Neural crest cell (in vitro differentiated cells): Measurements from ENCODE around the gene CLSTN1. TPM values are rescaled to one million over a fixed set of nuclear protein-coding genes. Genes with fewer than 3 reads are reported as not detected.

Experiments used
- DNase-seq: peaks from one replicate; pipeline ENCODE4 v3.0.0; 2021; ENCODE audit warnings: low read depth, mixed read lengths, low spot score
- H3K27ac Mint-ChIP-seq: one replicate; pipeline ENCODE4 v1.8.0; 2021; ENCODE audit warnings: mild to moderate bottlenecking, mixed read lengths; ENCODE audit not compliant: unreplicated experiment
- H3K27me3 Mint-ChIP-seq: 2 replicates; pipeline ENCODE4 v1.8.0; 2021; ENCODE audit warnings: low read depth, mild to moderate bottlenecking, mixed read lengths
- H3K36me3 Mint-ChIP-seq: 2 replicates; pipeline ENCODE4 v1.8.0; 2021; ENCODE audit warnings: low read depth, mild to moderate bottlenecking, mixed read lengths
- H3K4me1 Mint-ChIP-seq: 2 replicates; pipeline ENCODE4 v1.8.0; 2021; ENCODE audit warnings: mixed read lengths
- H3K4me3 Mint-ChIP-seq: one replicate; pipeline ENCODE4 v1.8.0; 2021; ENCODE audit warnings: mild to moderate bottlenecking, mixed read lengths
- H3K9me3 Mint-ChIP-seq: 2 replicates; pipeline ENCODE4 v1.8.0; 2021; ENCODE audit warnings: mixed read lengths
- CTCF ChIP-seq: fragments of 200-600 bp; sonication (generic); conservative IDR thresholded peaks from 2 replicates; pipeline ENCODE4 v1.5.0; 2021; ENCODE audit warnings: antibody characterized with exemption, mild to moderate bottlenecking
- total RNA-seq: library from RNA; stranded (reverse); gene quantifications from 2 replicates; pipeline ENCODE4 v1.2.1, GENCODE V29; 2021

Gene CLSTN1
- total RNA-seq, 1 donor from 2014 or later: 136 TPM

- H3K27me3 Mint-ChIP-seq: no peaks in the 10 kb centered on the region
- DNase-seq: no peak
- no peak for TF ChIP-seq CTCF
- H3K4me3 Mint-ChIP-seq: no peak overlapping the region
- H3K36me3 Mint-ChIP-seq: peaks cover 27% of the 10 kb centered on the region
- no peaks in the 10 kb centered on the region for H3K9me3 Mint-ChIP-seq
- H3K27ac Mint-ChIP-seq: no peak overlapping the region
- peaks cover 7% of the 10 kb centered on the region for H3K4me1 Mint-ChIP-seq
Observed at GRCh38 chr1:9737671-9738070, 86.1 kb downstream of the CLSTN1 start.

GRCh38 chr1:9737057-9737456 lies 86.7 kb downstream of the CLSTN1 start:
- no peak for TF ChIP-seq CTCF
- Mint-ChIP-seq H3K4me1 (peaks cover 7% of the 10 kb centered on the region), H3K36me3 (peaks cover 30% of the 10 kb centered on the region), H3K27me3 (no peaks in the 10 kb centered on the region), H3K9me3 (no peaks in the 10 kb centered on the region), H3K4me3 (no peak overlapping the region), H3K27ac (no peak overlapping the region)
- DNase-seq: no peak

- Mint-ChIP-seq H3K9me3 (no peaks in the 10 kb centered on the region), H3K27me3 (no peaks in the 10 kb centered on the region), H3K27ac (no peak overlapping the region), H3K4me1 (peaks cover 7% of the 10 kb centered on the region), H3K4me3 (no peak overlapping the region), H3K36me3 (peaks cover 32% of the 10 kb centered on the region)
- no peak for TF ChIP-seq CTCF
- DNase-seq: no peak
Observed at GRCh38 chr1:9736241-9736640, 87.5 kb downstream of the CLSTN1 start.

- Mint-ChIP-seq H3K36me3 (peaks cover 32% of the 10 kb centered on the region), H3K4me3 (no peak overlapping the region), H3K27me3 (no peaks in the 10 kb centered on the region), H3K9me3 (no peaks in the 10 kb centered on the region), H3K27ac (no peak overlapping the region), H3K4me1 (peaks cover 7% of the 10 kb centered on the region)
- TF ChIP-seq CTCF: no peak
- DNase-seq: no peak
Observed at GRCh38 chr1:9735800-9736199, 88.0 kb downstream of the CLSTN1 start.

GRCh38 chr1:9733160-9733789 lies 90.5 kb downstream of the CLSTN1 start:
- H3K36me3 Mint-ChIP-seq: peaks cover 32% of the 10 kb centered on the region
- DNase-seq: no peak
- H3K27ac Mint-ChIP-seq: no peak overlapping the region
- no peak for TF ChIP-seq CTCF
- no peak overlapping the region for H3K4me3 Mint-ChIP-seq
- no peaks in the 10 kb centered on the region for H3K9me3 Mint-ChIP-seq
- H3K27me3 Mint-ChIP-seq: no peaks in the 10 kb centered on the region
- H3K4me1 Mint-ChIP-seq: peaks cover 7% of the 10 kb centered on the region
